DND-41 (cell line): ENCODE results near the gene CCR7.

Experiments used
- CTCF ChIP-seq: IDR thresholded peaks from 2 replicates; pipeline ENCODE4 v1.5.1; 2012; ENCODE audit warnings: borderline replicate concordance, low read length, moderate library complexity, mild to moderate bottlenecking; ENCODE audit not compliant: poor library complexity, severe bottlenecking; ENCODE audit errors: extremely low read depth
- EZH2 ChIP-seq: IDR thresholded peaks from 3 replicates; pipeline ENCODE4 v1.6.1; 2012; ENCODE audit warnings: borderline replicate concordance, low read depth, mild to moderate bottlenecking, moderate library complexity, low read length, inconsistent platforms; ENCODE audit not compliant: severe bottlenecking

GRCh38 chr17:40596261-40596919 lies 31.1 kb upstream of the CCR7 start:
- TF ChIP-seq CTCF: no peak
- TF ChIP-seq EZH2: no peak
